OCI-LY1 (cell line): ENCODE results near the gene KCNH4.
"Not testable (repeated sequence)": the region's sequence is repeated elsewhere in the genome, so short reads cannot be mapped to it uniquely, and the experiment has no call there.

Experiments
- H2AFZ ChIP-seq: fragments of 200-600 bp; sonication (generic), shearing (Covaris generic); 2 replicates; pipeline ENCODE4 v1.6.0; 2014; ENCODE audit warnings: antibody characterized with exemption, mild to moderate bottlenecking, low read length
- H3F3A ChIP-seq: fragments of 200-600 bp; sonication (generic), shearing (Covaris generic); 2 replicates; pipeline ENCODE4 v1.6.0; 2014; ENCODE audit warnings: mild to moderate bottlenecking, antibody characterized with exemption, low read length, moderate library complexity; ENCODE audit not compliant: insufficient read depth
- H3K27ac ChIP-seq: fragments of 200-600 bp; sonication (generic); 2 replicates; pipeline ENCODE4 v1.5.1; 2014; ENCODE audit warnings: low read length, mixed run types, mild to moderate bottlenecking, low read depth; ENCODE audit not compliant: poor library complexity, severe bottlenecking
- H3K27me3 ChIP-seq: fragments of 200-600 bp; sonication (generic); 2 replicates; pipeline ENCODE4 v1.6.0; 2014; ENCODE audit warnings: antibody characterized with exemption, mild to moderate bottlenecking, low read length, moderate library complexity; ENCODE audit not compliant: insufficient read depth
- H3K36me3 ChIP-seq: fragments of 200-600 bp; sonication (generic); 2 replicates; pipeline ENCODE4 v1.6.1; 2014; ENCODE audit warnings: mild to moderate bottlenecking, antibody characterized with exemption, low read length, moderate library complexity, mixed read lengths; ENCODE audit not compliant: insufficient read depth
- H3K4me1 ChIP-seq: fragments of 200-600 bp; sonication (generic); 2 replicates; pipeline ENCODE4 v1.5.1; 2014; ENCODE audit warnings: mild to moderate bottlenecking, low read length, moderate library complexity; ENCODE audit not compliant: insufficient read depth, severe bottlenecking
- H3K4me2 ChIP-seq: fragments of 200-600 bp; sonication (generic), shearing (Covaris generic); 2 replicates; pipeline ENCODE4 v1.6.1; 2014; ENCODE audit warnings: low read length
- H3K4me3 ChIP-seq: fragments of 200-600 bp; sonication (generic); 2 replicates; pipeline ENCODE4 v1.5.1; 2014; ENCODE audit warnings: low read length, low read depth, mild to moderate bottlenecking, mixed read lengths; ENCODE audit not compliant: poor library complexity, severe bottlenecking
- H3K79me2 ChIP-seq: fragments of 200-600 bp; shearing (Covaris generic); 2 replicates; pipeline ENCODE4 v1.6.1; 2016; ENCODE audit warnings: mixed run types, low read length, mixed read lengths; ENCODE audit not compliant: insufficient read depth
- H3K9ac ChIP-seq: fragments of 200-600 bp; sonication (generic), shearing (Covaris generic); 2 replicates; pipeline ENCODE4 v1.6.1; 2014; ENCODE audit warnings: mild to moderate bottlenecking, low read length, mixed read lengths
- H3K9me2 ChIP-seq: fragments of 200-600 bp; sonication (generic), shearing (Covaris generic); 2 replicates; pipeline ENCODE4 v1.6.1; 2014; ENCODE audit warnings: low read depth, mild to moderate bottlenecking, low read length, mixed read lengths
- H3K9me3 ChIP-seq: fragments of 200-600 bp; shearing (Covaris generic); 2 replicates; pipeline ENCODE4 v1.6.1; 2014; ENCODE audit warnings: low read length, mixed read lengths
- H4K20me1 ChIP-seq: fragments of 200-600 bp; sonication (generic), shearing (Covaris generic); 2 replicates; pipeline ENCODE4 v1.6.0; 2016; ENCODE audit warnings: mild to moderate bottlenecking, low read length; ENCODE audit not compliant: insufficient read depth
- EZH2 ChIP-seq: fragments of 200-600 bp; sonication (generic), shearing (Covaris generic); IDR thresholded peaks from 2 replicates; pipeline ENCODE4 v1.8.0; 2017; ENCODE audit warnings: borderline replicate concordance, mixed run types, mild to moderate bottlenecking, antibody characterized with exemption, low read length, moderate library complexity, mixed read lengths
- TF ChIP-seq, protein P1 (sequence below): fragments of 200-600 bp; sonication (generic), shearing (Covaris generic); IDR thresholded peaks from 2 replicates; pipeline ENCODE4 v1.5.1; 2017; ENCODE audit warnings: mild to moderate bottlenecking, antibody characterized with exemption, low read length, moderate library complexity, mixed read lengths

KCNH4 gene

DNA sequence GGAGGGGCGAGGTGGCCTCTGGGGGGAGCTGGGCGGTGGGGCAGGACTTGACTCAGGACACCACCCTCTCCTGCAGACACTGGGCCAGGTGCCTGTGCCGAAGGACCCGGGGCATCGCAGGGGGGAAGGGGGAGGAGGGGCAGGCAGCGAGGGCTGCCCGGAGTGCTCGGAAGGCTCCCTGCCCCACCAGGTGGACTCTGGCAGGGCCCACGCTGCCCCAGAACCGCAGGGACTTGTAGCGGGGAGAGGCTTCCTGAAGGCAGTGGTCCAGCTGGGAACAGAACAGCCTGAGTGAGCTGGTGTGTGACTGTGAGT is 8.7 kb upstream of the KCNH4 start:
- Histone ChIP-seq H4K20me1 (no peaks in the 10 kb centered on the region), H3K4me1 (peaks cover 21% of the 10 kb centered on the region), H3K79me2 (no peaks in the 10 kb centered on the region), H3K4me3 (no peak overlapping the region), H3K27me3 (no peaks in the 10 kb centered on the region), H3F3A (no peaks in the 10 kb centered on the region), H3K36me3 (no peaks in the 10 kb centered on the region), H3K4me2 (no peak overlapping the region), H2AFZ (no peak overlapping the region), H3K9ac (no peak overlapping the region), H3K9me2 (no peaks in the 10 kb centered on the region), H3K9me3 (no peaks in the 10 kb centered on the region), H3K27ac (no peak overlapping the region)
- TF ChIP-seq EZH2: no peak
- TF ChIP-seq, protein P1, sequence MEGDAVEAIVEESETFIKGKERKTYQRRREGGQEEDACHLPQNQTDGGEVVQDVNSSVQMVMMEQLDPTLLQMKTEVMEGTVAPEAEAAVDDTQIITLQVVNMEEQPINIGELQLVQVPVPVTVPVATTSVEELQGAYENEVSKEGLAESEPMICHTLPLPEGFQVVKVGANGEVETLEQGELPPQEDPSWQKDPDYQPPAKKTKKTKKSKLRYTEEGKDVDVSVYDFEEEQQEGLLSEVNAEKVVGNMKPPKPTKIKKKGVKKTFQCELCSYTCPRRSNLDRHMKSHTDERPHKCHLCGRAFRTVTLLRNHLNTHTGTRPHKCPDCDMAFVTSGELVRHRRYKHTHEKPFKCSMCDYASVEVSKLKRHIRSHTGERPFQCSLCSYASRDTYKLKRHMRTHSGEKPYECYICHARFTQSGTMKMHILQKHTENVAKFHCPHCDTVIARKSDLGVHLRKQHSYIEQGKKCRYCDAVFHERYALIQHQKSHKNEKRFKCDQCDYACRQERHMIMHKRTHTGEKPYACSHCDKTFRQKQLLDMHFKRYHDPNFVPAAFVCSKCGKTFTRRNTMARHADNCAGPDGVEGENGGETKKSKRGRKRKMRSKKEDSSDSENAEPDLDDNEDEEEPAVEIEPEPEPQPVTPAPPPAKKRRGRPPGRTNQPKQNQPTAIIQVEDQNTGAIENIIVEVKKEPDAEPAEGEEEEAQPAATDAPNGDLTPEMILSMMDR: no peak

- Histone ChIP-seq H3K9ac (no peak overlapping the region), H3K9me2 (no peaks in the 10 kb centered on the region)
- no peak for TF ChIP-seq EZH2
- TF ChIP-seq, protein P1: no peak
These were observed 8.1 kb upstream of the KCNH4 start for GRCh38 chr17:42188749-42189650.

DNA sequence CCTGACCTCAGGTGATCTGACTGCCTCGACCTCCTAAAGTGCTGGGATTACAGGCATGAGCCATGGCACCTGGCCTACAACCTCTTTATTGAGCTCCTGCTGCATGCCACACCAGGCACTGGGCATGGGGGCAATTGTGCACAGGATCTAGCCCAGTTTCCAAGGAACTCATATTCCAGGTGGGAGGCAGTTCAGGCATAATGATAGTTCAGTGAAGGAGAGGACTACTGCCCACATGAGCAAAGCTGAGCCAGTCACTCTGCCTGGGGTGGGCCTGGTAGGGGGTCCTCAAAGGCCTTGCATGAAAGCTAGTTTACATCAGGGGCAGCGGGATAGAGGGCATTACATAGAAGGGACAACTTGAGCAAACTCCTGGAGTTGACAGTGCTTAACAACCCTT is 6.9 kb upstream of the KCNH4 start:
- Histone ChIP-seq H3K9me2 (no peaks in the 10 kb centered on the region), H2AFZ (no peak overlapping the region), H3K4me1 (peaks cover 25% of the 10 kb centered on the region), H3K36me3 (no peaks in the 10 kb centered on the region), H3K9me3 (no peaks in the 10 kb centered on the region), H3F3A (no peaks in the 10 kb centered on the region), H4K20me1 (no peaks in the 10 kb centered on the region), H3K9ac (no peak overlapping the region), H3K4me3 (no peak overlapping the region), H3K27me3 (no peaks in the 10 kb centered on the region), H3K27ac (no peak overlapping the region), H3K4me2 (no peak overlapping the region), H3K79me2 (no peaks in the 10 kb centered on the region)
- no peak for TF ChIP-seq EZH2
- TF ChIP-seq, protein P1: no peak

More at GRCh38 chr17:42188749-42189650, 8.1 kb upstream of the KCNH4 start:
- no peak overlapping the region for H3K4me2 ChIP-seq
- no peaks in the 10 kb centered on the region for H3F3A ChIP-seq
- no peak overlapping the region for H3K4me3 ChIP-seq
- no peaks in the 10 kb centered on the region for H4K20me1 ChIP-seq
- no peaks in the 10 kb centered on the region for H3K9me3 ChIP-seq
- H3K36me3 ChIP-seq: no peaks in the 10 kb centered on the region
- H3K27me3 ChIP-seq: no peaks in the 10 kb centered on the region
- peaks cover 25% of the 10 kb centered on the region for H3K4me1 ChIP-seq
- no peaks in the 10 kb centered on the region for H3K79me2 ChIP-seq
- H2AFZ ChIP-seq: no peak overlapping the region
- H3K27ac ChIP-seq: no peak overlapping the region

- not testable (repeated sequence) for H3F3A ChIP-seq, H3K36me3 ChIP-seq, H3K9ac ChIP-seq, H3K27me3 ChIP-seq, H3K4me2 ChIP-seq, H3K9me3 ChIP-seq, H3K79me2 ChIP-seq, H2AFZ ChIP-seq, H3K9me2 ChIP-seq, H3K27ac ChIP-seq, H3K4me3 ChIP-seq, H4K20me1 ChIP-seq
- H3K4me1 ChIP-seq: peaks cover 30% of the 10 kb centered on the region
These were observed 5.2 kb upstream of the KCNH4 start for GRCh38 chr17:42186191-42186590.
